Measurements from ENCODE around the gene SDR39U1.
"Not testable (repeated sequence)": the region's sequence is repeated elsewhere in the genome, so short reads cannot be mapped to it uniquely, and the experiment has no call there.

The SDR39U1 gene, protein sequence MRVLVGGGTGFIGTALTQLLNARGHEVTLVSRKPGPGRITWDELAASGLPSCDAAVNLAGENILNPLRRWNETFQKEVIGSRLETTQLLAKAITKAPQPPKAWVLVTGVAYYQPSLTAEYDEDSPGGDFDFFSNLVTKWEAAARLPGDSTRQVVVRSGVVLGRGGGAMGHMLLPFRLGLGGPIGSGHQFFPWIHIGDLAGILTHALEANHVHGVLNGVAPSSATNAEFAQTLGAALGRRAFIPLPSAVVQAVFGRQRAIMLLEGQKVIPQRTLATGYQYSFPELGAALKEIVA

DNA sequence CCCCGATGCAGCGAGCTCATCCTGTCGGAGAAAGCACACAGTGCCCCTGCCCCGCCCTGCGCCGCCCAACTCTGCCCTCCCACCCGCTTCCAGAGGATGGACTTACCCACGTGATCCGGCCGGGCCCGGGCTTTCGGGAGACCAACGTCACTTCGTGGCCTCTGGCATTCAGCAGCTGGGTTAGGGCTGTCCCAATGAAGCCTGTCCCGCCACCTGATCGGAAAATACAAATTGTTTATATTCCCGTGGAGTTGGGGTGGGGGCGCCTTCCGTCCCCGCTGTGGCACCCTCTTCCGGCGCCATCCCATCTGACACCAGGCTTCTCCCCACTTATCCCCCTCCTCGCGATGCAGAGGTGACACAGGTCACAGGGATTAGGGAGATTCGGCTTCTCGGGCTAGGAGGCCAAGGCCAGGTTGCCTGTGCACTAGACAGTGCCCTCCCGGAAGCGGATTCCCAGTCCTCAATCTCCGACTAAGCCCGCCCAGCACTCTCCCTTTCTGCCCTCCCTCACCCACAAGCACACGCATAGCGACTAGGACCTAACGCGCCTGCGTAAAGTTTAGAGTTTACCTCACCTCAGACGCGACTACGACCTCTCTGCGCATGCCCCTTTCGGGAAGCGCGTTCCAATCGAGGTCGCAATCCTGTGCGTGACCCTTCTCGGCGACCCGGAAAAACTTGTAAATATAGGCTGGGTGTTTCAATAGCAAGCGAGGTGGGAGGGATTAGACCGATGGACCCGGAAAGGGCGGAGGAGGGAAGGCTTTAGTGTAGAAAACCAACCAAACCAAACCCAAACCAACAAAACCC is at the start of gene SDR39U1:
Gene SDR39U1, minus strand, starts transcription at position 537 of the 813 bp plus-strand sequence. Its CDS starts 7 bp downstream, at position 530.
- Mint-ChIP-seq H3K27ac (peak within 1 kb of the TSS; percentile 99), H3K36me3 (ENCODE audit: low read depth) (peaks cover 66% of the 10 kb centered on the region), H3K27me3 (no peaks in the 10 kb centered on the region), H3K4me3 (peak within 1 kb of the TSS; percentile 96), H3K9me3 (peaks cover 2% of the 10 kb centered on the region), H3K4me1 (ENCODE audit: low read depth) (peaks cover 47% of the 10 kb centered on the region)
- peak; percentile 92 for DNase-seq

DNA sequence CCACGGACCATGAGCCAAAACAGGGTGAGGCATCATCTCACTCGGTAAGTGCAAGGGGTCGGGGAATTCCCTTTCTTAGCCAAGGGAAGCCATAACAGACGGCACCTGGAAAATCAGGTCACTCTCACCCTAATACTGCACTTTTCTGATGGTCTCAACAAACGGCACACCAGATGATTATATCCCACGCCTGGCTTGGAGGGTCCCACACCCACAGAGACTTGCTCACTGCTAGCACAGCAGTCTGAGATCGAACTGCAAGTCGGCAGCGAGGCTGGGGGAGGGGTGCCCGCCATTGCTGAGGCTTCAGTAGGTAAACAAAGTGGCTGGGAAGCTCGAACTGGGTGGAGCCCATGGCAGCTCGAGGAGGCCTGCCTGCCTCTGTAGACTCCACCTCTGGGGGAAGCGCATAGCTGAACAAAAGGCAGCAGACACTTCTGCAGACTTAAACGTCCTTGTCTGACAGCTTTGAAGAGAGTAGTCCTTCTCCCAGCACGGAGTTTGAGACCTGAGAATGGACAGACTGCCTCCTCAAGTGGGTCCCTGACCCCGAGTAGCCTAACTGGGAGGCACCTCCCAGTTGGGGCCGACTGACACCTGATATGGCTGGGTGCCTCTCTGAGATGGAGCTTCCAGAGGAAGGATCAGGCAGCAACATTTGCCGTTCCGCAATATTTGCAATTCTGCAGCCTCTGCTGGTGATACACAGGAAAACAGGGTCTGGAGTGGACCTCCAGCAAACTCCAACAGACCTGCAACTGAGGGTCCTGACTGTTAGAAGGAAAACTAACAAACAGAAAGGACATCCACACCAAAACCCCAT is 49.2 kb upstream of the SDR39U1 start:
- not testable (repeated sequence) for H3K9me3 Mint-ChIP-seq; H3K27ac Mint-ChIP-seq; DNase-seq; H3K27me3 Mint-ChIP-seq; H3K4me1 Mint-ChIP-seq (ENCODE audit: low read depth); H3K4me3 Mint-ChIP-seq; H3K36me3 Mint-ChIP-seq (ENCODE audit: low read depth)

DNA sequence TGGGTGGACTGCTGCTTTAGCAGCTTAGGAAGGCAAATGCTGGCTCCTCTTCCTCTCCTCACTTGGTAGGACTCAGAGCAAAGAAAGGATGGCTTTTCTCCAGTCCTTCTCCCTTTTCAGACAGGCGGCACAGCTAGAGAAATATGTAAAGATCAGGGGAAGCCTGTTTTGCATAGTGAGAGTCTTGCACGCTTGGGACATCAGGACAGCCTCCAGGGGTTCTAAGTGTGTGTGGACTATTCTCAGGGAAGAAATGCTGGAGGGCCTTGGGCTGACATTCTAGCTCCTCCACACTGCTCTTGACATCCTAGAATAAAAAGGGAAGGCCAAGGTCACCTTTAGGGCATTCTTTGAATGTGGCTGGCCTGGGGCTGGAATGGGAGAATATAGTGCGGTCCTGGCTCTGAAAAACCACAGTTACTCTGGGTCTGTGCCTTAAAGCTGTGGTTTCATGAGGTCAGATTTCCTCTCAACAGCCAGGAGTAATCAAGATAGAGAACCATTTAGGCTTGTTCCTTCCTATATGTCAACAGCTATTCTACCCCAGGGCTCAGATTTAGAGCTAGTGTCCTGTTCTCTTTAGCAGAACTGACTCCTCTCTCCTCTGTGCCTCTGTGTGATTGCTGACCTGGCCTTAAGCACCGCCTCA is 41.2 kb upstream of the SDR39U1 start:
- peaks cover 24% of the 10 kb centered on the region for H3K4me1 Mint-ChIP-seq (ENCODE audit: low read depth)
- no peak overlapping the region for H3K4me3 Mint-ChIP-seq
- DNase-seq: no peak
- no peaks in the 10 kb centered on the region for H3K9me3 Mint-ChIP-seq
- H3K36me3 Mint-ChIP-seq (ENCODE audit: low read depth): no peaks in the 10 kb centered on the region
- H3K27me3 Mint-ChIP-seq: no peaks in the 10 kb centered on the region
- peak overlapping the region; percentile 71 for H3K27ac Mint-ChIP-seq

DNA sequence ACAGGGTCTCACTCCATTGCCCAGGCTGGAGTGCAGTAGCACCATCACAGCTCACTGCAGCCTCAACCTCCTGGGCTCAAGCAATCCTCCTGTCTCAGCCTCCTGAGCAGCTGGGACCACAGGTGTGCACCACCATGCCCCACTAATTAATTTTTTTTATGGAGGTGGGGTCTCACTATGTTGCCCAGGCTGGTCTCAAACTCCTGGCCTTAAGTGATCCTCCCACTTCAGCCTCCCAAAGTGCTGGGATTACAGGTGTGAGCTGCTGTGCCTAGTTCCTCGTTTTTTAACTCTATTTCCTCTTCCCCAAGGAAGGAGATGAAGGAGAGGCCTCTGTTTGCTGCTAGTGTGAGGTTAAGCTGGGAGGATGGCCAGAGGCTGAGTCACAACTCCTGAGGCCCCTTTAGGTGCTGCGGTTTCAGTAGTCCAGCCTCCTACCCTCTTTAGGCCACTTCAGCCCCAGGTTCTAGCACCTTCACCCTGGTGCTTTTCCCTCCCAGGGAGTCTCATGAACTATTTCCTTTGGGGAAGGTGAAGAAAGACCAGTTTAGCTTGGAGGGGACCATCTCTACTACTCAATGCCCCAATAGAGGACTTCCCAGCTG is 40.2 kb upstream of the SDR39U1 start:
- not testable (repeated sequence) for H3K36me3 Mint-ChIP-seq (ENCODE audit: low read depth); H3K27ac Mint-ChIP-seq; H3K9me3 Mint-ChIP-seq; DNase-seq; H3K27me3 Mint-ChIP-seq; H3K4me3 Mint-ChIP-seq
- H3K4me1 Mint-ChIP-seq (ENCODE audit: low read depth): peaks cover 24% of the 10 kb centered on the region

DNA sequence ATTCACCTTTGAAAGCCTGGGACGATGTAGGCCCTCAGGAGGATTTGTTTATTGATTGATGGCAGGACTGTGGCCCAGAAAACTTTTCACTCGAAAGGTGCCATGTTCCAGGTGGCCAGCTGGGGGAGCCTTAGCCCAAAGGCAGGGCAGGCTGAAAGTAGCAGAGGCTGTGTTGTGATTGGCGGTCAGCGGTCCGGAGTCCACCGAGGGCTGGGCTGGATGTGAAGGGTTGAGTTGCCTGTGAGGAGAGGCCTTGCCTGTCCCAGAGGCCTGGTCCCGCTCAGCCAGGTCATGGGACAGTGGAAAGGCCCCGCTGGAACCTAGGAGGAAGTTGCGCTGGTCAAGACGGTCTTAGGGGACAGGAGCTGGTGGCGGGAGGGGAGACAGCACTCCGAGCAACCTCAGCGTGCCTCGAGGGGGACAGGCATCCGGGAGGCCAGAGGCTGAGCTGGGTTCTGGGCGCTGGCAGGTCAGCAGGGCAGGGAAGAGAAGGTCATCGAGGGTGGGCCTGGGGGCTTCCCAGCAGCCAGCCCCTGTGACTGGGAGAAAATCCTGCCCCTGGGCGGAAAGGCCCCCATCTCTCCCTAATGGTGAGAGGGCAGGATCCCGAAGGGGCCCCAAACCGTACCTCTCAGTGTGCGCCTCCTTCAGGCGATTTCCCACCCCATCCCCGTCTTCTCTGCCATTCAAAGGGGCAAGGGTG is 39.2 kb upstream of the SDR39U1 start:
- Mint-ChIP-seq H3K4me1 (ENCODE audit: low read depth) (peaks cover 24% of the 10 kb centered on the region), H3K27me3 (no peaks in the 10 kb centered on the region), H3K27ac (peak overlapping the region; percentile 82), H3K4me3 (no peak overlapping the region), H3K36me3 (ENCODE audit: low read depth) (no peaks in the 10 kb centered on the region), H3K9me3 (no peaks in the 10 kb centered on the region)
- DNase-seq: peak; percentile 67

DNA sequence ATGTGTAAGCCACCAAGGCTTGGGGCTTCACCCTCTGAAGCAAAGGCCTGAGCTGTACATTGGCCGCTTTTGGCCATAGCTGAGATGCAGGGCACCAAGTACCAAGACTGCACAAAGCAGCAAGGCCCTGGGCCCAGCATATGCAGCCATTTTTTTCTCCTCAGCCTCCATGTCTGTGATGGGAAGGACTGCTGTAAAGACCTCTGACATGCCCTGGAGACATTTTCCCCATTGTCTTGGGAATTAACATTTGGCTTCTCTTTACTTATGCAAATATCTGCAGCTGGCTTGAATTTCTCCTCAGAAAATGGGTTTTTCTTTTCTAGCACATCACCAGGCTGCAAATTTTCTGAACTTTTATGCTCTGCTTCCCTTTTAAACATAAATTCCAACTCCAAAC is 37.4 kb upstream of the SDR39U1 start:
- not testable (repeated sequence) for H3K27ac Mint-ChIP-seq, DNase-seq, H3K4me3 Mint-ChIP-seq

DNA sequence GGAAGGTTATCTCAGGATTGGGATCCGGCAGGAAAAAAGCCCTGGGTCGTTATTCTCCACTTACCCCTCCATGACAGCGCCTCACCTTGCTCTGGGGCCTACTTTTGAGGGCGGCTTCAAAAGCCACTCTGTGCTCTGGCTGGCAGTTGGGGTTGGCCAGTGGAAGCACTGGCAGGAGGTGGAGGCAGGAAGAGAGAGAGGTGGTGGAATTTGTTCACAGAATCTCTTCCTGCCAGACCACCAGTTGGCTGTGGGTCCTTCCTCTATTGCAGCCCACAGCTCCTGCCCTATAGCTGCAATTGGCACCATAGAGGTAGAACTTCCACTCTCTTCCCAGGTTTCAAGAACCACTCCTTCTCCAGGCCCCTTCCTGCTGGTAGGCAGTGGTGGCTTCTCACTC is 32.7 kb upstream of the SDR39U1 start:
- Mint-ChIP-seq H3K27ac (no peak overlapping the region), H3K27me3 (no peaks in the 10 kb centered on the region), H3K4me1 (ENCODE audit: low read depth) (no peaks in the 10 kb centered on the region), H3K4me3 (no peak overlapping the region), H3K9me3 (no peaks in the 10 kb centered on the region), H3K36me3 (ENCODE audit: low read depth) (no peaks in the 10 kb centered on the region)
- no peak for DNase-seq

More for the DNA sequence above, 37.4 kb upstream of the SDR39U1 start:
- not testable (repeated sequence) for H3K27me3 Mint-ChIP-seq; H3K9me3 Mint-ChIP-seq; H3K36me3 Mint-ChIP-seq (ENCODE audit: low read depth)
- H3K4me1 Mint-ChIP-seq (ENCODE audit: low read depth): peaks cover 24% of the 10 kb centered on the region

DNA sequence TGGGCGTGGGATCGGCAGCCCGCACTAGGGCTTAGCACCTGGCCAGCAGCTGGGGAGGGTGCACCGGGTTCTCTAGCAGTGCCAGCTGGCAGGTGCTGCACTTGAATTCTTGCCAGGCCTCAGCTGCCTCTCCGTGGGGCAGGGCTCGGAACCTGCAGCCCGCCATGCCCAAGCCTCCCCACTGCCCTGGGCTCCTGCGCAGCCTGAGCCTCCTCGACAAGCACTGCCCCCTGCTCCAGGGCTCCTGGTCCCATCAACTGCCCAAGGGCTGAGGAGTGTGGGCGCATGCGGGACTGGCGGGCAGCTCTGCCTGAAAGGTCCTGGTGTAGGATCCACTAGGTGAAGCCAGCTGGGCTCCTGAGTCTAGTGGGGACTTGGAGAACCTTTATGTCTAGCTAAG is 30.6 kb upstream of the SDR39U1 start:
- no peak for DNase-seq
- no peaks in the 10 kb centered on the region for H3K36me3 Mint-ChIP-seq (ENCODE audit: low read depth)
- H3K27ac Mint-ChIP-seq: no peak overlapping the region
- H3K27me3 Mint-ChIP-seq: no peaks in the 10 kb centered on the region
- no peaks in the 10 kb centered on the region for H3K9me3 Mint-ChIP-seq
- no peak overlapping the region for H3K4me3 Mint-ChIP-seq
- no peaks in the 10 kb centered on the region for H3K4me1 Mint-ChIP-seq (ENCODE audit: low read depth)

DNA sequence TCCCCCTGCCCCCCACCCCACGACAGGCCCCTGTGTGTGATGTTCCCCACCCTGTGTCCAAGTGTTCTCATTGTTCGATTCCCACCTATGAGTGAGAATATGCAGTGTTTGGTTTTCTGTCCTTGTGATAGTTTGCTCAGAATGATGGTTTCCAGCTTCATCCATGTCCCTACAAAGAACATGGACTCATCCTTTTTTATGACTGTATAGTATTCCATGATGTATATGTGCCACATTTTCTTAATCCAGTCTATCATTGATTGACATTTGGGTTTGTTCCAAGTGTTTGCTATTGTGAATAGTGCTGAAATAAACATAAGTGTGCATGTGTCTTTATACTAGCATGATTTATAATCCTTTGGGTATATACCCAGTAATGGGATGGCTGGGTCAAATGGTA is 27.9 kb upstream of the SDR39U1 start:
- not testable (repeated sequence) for H3K4me3 Mint-ChIP-seq; H3K27ac Mint-ChIP-seq; H3K36me3 Mint-ChIP-seq (ENCODE audit: low read depth); DNase-seq; H3K4me1 Mint-ChIP-seq (ENCODE audit: low read depth); H3K27me3 Mint-ChIP-seq; H3K9me3 Mint-ChIP-seq

DNA sequence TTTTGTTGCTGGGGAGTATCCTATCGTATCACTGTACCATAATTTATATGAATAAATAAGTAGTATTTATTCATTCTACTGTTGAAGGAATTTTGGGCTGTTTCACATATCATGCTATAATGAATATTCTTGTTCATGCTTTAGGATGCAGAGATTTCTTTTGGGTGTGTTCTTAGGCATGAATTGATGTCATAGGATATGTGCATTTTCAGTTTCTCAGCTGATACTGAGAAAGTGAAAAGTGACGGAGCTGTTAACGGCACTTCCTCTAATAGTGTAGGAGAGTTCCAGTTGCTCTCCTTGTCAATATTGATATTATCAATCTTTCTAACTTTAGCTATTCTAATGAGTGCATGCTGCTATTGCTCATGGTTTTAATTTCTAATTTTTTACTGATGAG is 23.2 kb upstream of the SDR39U1 start:
- no peak overlapping the region for H3K27ac Mint-ChIP-seq
- H3K9me3 Mint-ChIP-seq: no peaks in the 10 kb centered on the region
- DNase-seq: no peak
- no peaks in the 10 kb centered on the region for H3K27me3 Mint-ChIP-seq
- H3K36me3 Mint-ChIP-seq (ENCODE audit: low read depth): no peaks in the 10 kb centered on the region
- no peak overlapping the region for H3K4me3 Mint-ChIP-seq
- H3K4me1 Mint-ChIP-seq (ENCODE audit: low read depth): peaks cover 25% of the 10 kb centered on the region

DNA sequence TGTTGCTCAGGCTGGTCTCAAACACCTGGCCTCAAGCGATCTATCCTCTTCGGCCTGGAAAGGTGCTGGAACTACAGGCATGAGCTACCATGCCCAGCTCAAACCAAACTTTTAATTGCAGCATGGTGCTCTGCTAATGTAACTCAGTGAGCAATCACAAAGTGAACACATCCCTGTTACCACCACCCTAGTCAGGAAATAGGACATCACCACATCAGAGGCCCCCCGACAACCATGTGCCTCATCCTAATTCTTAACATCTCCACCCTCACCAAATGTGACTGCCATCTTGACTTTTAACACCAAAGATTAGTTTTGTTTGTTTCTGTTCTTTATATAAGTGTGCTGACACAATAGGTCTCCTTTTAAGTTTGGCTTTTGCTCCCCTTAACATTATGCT is 22.8 kb upstream of the SDR39U1 start:
- H3K27me3 Mint-ChIP-seq: no peaks in the 10 kb centered on the region
- peaks cover 25% of the 10 kb centered on the region for H3K4me1 Mint-ChIP-seq (ENCODE audit: low read depth)
- H3K27ac Mint-ChIP-seq: peak overlapping the region; percentile 50
- H3K4me3 Mint-ChIP-seq: no peak overlapping the region
- H3K36me3 Mint-ChIP-seq (ENCODE audit: low read depth): no peaks in the 10 kb centered on the region
- H3K9me3 Mint-ChIP-seq: no peaks in the 10 kb centered on the region
- DNase-seq: no peak

DNA sequence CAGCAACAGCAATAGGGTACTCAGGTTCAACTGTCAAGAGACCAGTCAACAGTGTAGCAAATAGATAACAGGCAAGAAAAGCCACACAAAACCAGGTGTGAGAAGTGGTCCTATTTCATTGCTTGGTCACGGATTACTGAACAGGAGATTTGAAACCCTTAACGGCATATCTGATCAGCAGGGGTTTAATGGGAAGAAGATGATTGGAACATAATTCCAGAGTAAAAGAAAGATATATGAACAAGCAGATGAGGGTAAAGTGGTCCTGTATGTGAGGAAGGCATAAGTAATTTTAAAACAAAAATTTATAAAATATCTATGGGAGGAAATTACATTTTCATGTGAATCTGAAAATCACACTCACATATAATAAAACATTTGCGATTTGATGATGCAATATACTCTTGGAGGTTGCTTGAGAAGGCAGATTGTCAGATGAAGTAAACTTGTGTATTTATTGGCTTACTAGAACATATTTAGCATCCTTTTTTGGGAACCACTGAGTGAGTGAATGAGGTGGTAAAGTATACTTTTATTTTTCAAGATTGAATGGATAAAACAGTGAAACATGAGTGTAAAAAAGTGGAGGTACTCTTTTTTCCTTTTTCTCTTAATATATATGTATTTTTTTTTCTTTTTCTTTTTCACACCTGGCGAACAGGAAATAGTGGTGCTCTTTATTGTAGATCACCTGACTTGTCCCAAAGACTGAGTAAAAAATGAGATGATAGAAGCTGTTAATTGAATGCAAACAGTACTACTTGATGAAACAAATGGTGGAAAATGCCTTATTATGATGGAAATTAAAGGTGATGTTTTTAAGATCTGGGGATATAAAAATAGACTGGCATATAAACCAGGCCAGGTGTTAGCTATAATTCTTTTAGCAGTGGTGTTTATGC is 21.6 kb upstream of the SDR39U1 start:
- no peaks in the 10 kb centered on the region for H3K27me3 Mint-ChIP-seq
- no peak overlapping the region for H3K27ac Mint-ChIP-seq
- H3K9me3 Mint-ChIP-seq: no peaks in the 10 kb centered on the region
- H3K4me3 Mint-ChIP-seq: no peak overlapping the region
- H3K36me3 Mint-ChIP-seq (ENCODE audit: low read depth): no peaks in the 10 kb centered on the region
- peaks cover 25% of the 10 kb centered on the region for H3K4me1 Mint-ChIP-seq (ENCODE audit: low read depth)
- DNase-seq: no peak

Measured in activated T-cell treated with anti-CD3 and anti-CD28 coated beads, Interleukin-2, amount 50 U/mL, for 24 hours (primary cell).